ENCODE data around the gene ZNF423.
"Not testable (repeated sequence)": the region's sequence is repeated elsewhere in the genome, so short reads cannot be mapped to it uniquely, and the experiment has no call there.

ZNF423 gene

GRCh38 chr16:49580751-49581303 lies 275.1 kb downstream of the ZNF423 start:
- DNase-seq: no peak

- no peak for DNase-seq
These were observed 277.4 kb downstream of the ZNF423 start for GRCh38 chr16:49578435-49579024.

GRCh38 chr16:49578018-49578417 lies 277.9 kb downstream of the ZNF423 start:
- DNase-seq: no peak

GRCh38 chr16:49576941-49577340 lies 279.0 kb downstream of the ZNF423 start:
- no peak for DNase-seq

- DNase-seq: no peak
These were observed 279.8 kb downstream of the ZNF423 start for GRCh38 chr16:49576173-49576494.

- DNase-seq: no peak
These were observed 280.4 kb downstream of the ZNF423 start for GRCh38 chr16:49575346-49576172.

GRCh38 chr16:49574826-49575225 lies 281.1 kb downstream of the ZNF423 start:
- no peak for DNase-seq

GRCh38 chr16:49567950-49568349 lies 288.0 kb downstream of the ZNF423 start:
- DNase-seq: no peak

GRCh38 chr16:49566432-49566831 lies 289.5 kb downstream of the ZNF423 start:
- no peak for DNase-seq

- DNase-seq: peak; percentile 44
These were observed 291.2 kb downstream of the ZNF423 start for GRCh38 chr16:49564496-49565229.

- DNase-seq: peak; percentile 88
These were observed 292.2 kb downstream of the ZNF423 start for GRCh38 chr16:49563666-49564065.

GRCh38 chr16:49562894-49563293 lies 293.0 kb downstream of the ZNF423 start:
- not testable (repeated sequence) for DNase-seq

GRCh38 chr16:49562228-49562627 lies 293.7 kb downstream of the ZNF423 start:
- no peak for DNase-seq

- DNase-seq: peak; percentile 18
These were observed 295.7 kb downstream of the ZNF423 start for GRCh38 chr16:49560004-49560830.

GRCh38 chr16:49559242-49559641 lies 296.7 kb downstream of the ZNF423 start:
- DNase-seq: no peak

- no peak for DNase-seq
These were observed 297.5 kb downstream of the ZNF423 start for GRCh38 chr16:49558451-49558850.

GRCh38 chr16:49556606-49557446 lies 299.1 kb downstream of the ZNF423 start:
- peak; percentile 48 for DNase-seq

GRCh38 chr16:49556249-49556605 lies 299.7 kb downstream of the ZNF423 start:
- no peak for DNase-seq

- DNase-seq: no peak
These were observed 301.2 kb downstream of the ZNF423 start for GRCh38 chr16:49554681-49555080.

- no peak for DNase-seq
These were observed 303.5 kb downstream of the ZNF423 start for GRCh38 chr16:49552313-49552928.

- no peak for DNase-seq
These were observed 305.2 kb downstream of the ZNF423 start for GRCh38 chr16:49550666-49551065.

Measured in fibroblast of skin of back (primary cell).